GM12878 (cell line): Measurements from ENCODE around the gene MED25. TPM values are rescaled to one million over a fixed set of nuclear protein-coding genes. Genes with fewer than 3 reads are reported as not detected.

Experiments used
- ATAC-seq: fragments of 200-7000 bp; cut with Tn5 transposase; 3 replicates; pipeline ENCODE4 v1.9.1; 2020; ENCODE audit warnings: mild to moderate bottlenecking, moderate library complexity
- BruUV-seq: library from RNA; stranded (reverse); fragments of 400-500 nt; replicated peaks from 2 replicates; lab custom pipeline; 2021; lab: Mats Ljungman, UMichigan
- CTCF ChIA-PET: fragments of 300-600 bp; sonication (Branson Sonifier 250); formaldehyde crosslinking; extraction: SDS; loops from one replicate; lab custom pipeline; 2021; ENCODE audit warnings: inconsistent platforms; lab: Yijun Ruan, JAX
- POLR2A ChIA-PET: fragments of 350-600 bp; formaldehyde crosslinking; extraction: SDS; loops from one replicate; lab custom pipeline; 2021; ENCODE audit warnings: inconsistent platforms; lab: Charles Lee
- RAD21 ChIA-PET: fragments of 300-600 bp; sonication (Branson Sonifier 250); formaldehyde crosslinking; loops from one replicate; lab custom pipeline; 2023; ENCODE audit warnings: antibody characterized with exemption; ENCODE audit not compliant: unreplicated experiment; lab: Charles Lee
- SMC1A ChIA-PET: fragments of 300-600 bp; sonication (Branson Sonifier 250); formaldehyde crosslinking; loops from one replicate; lab custom pipeline; 2023; ENCODE audit not compliant: unreplicated experiment, uncharacterized antibody; lab: Charles Lee
- DNase-seq: peaks from one replicate; pipeline ENCODE4 v3.0.0-alpha.2; 2011; ENCODE audit warnings: low read depth, low spot score
- FAIRE-seq: peaks from 3 replicates; lab custom pipeline; 2011; peaks lifted over from hg19 to GRCh38; lab: Jason Lieb, UNC
- H2AFZ ChIP-seq: 2 replicates; pipeline ENCODE4 v1.6.0; 2011; ENCODE audit warnings: low read depth, low read length, control low read depth; ENCODE audit not compliant: control insufficient read depth
- H3K27ac ChIP-seq: 2 replicates; pipeline ENCODE4 v1.5.1; 2011; ENCODE audit warnings: control low read depth; ENCODE audit not compliant: control insufficient read depth, insufficient read depth
- H3K27me3 ChIP-seq, 2 experiments: replicated peaks in 1 of 2; 2 replicates each; pipeline versions ENCODE4 v1.6.0 to v1.6.1; 2011; ENCODE audit warnings: low read length in 1 of 2; ENCODE audit not compliant: control insufficient read depth in 2 of 2, insufficient read depth in 2 of 2
- H3K36me3 ChIP-seq, 2 experiments: 2 replicates each; pipeline ENCODE4 v1.5.1; 2011; ENCODE audit warnings: low read length in 1 of 2; ENCODE audit not compliant: control insufficient read depth in 2 of 2, insufficient read depth in 2 of 2
- H3K4me1 ChIP-seq: 2 replicates; pipeline ENCODE4 v1.6.1; 2011; ENCODE audit warnings: mild to moderate bottlenecking, low read length, moderate library complexity, mixed read lengths; ENCODE audit not compliant: control insufficient read depth, insufficient read depth
- H3K4me2 ChIP-seq: 2 replicates; pipeline ENCODE4 v1.6.0; 2011; ENCODE audit warnings: control low read depth; ENCODE audit not compliant: control insufficient read depth, insufficient read depth
- H3K4me3 ChIP-seq: fragments of 200-600 bp; sonication (generic); 2 replicates; pipeline ENCODE4 v1.5.1; 2016
- H3K79me2 ChIP-seq: 2 replicates; pipeline ENCODE4 v1.6.0; 2011; ENCODE audit warnings: low read length; ENCODE audit not compliant: control insufficient read depth, insufficient read depth
- H3K9ac ChIP-seq: 2 replicates; pipeline ENCODE4 v1.8.0; 2011; ENCODE audit warnings: low read length, control low read depth, mixed read lengths; ENCODE audit not compliant: control insufficient read depth, insufficient read depth
- H3K9me3 ChIP-seq: replicated peaks from 3 replicates; pipeline ENCODE4 v1.5.1; 2011; ENCODE audit warnings: mild to moderate bottlenecking, low read length; ENCODE audit not compliant: control insufficient read depth, insufficient read depth
- H4K20me1 ChIP-seq: 2 replicates; pipeline ENCODE4 v1.6.0; 2011; ENCODE audit not compliant: control insufficient read depth, insufficient read depth
- PML ChIP-seq: IDR thresholded peaks from 2 replicates; pipeline ENCODE4 v1.6.1; 2012; ENCODE audit warnings: low read length, inconsistent platforms
- RUNX3 ChIP-seq: IDR thresholded peaks from 2 replicates; pipeline ENCODE4 v1.6.1; 2012; ENCODE audit warnings: low read length, inconsistent platforms
- WGBS: methylation state at CpG from one replicate; pipeline ENCODE4 v1.1.6; 2016; ENCODE audit warnings: low lambda C conversion rate; ENCODE audit not compliant: insufficient replicate concordance, insufficient coverage; ENCODE audit errors: missing lambda C conversion rate; 5-methylcytosine and 5-hydroxymethylcytosine counted together
- in situ Hi-C: fragments of 300-500 bp; cut with MboI; formaldehyde crosslinking; loops from 9 replicates; pipeline ENCODE4 v1.14.3; 2018; ENCODE audit warnings: mixed read lengths
- intact Hi-C: fragments of 100-400 bp; cut with micrococcal nuclease; formaldehyde crosslinking; loops from one replicate; pipeline ENCODE4 v1.14.2; 2022; ENCODE audit not compliant: unreplicated experiment
- polyA plus RNA-seq, 11 experiments: library from polyadenylated mRNA; depleted of rRNA in 4 of 11; unstranded in 6 of 11; stranded (reverse) in 5 of 11; fragments of >200 nt; fragmentation: Nextera tagmentation in 4 of 11; fragmentation: Illumina TruSeq in 1 of 11; extraction: Ambion mirVana in 4 of 11; extraction: Trizol in 1 of 11; gene quantifications; 1 replicate in 1 of 11; 2 replicates in 10 of 11; pipeline versions ENCODE4 v1.2.1 to v1.2.3, GENCODE V29; 2011 to 2016; ENCODE audit warnings: inconsistent platforms in 2 of 11, missing spikeins in 2 of 11, low read depth in 1 of 11
- total RNA-seq, 4 experiments: library from RNA; depleted of rRNA in 3 of 4; stranded (reverse); fragments of >200 nt in 3 of 4; fragmentation: Illumina TruSeq in 1 of 4; extraction: Trizol in 1 of 4; gene quantifications; 2 replicates each; pipeline versions ENCODE4 v1.2.1 to v1.2.3, GENCODE V29; 2013 to 2021
- TF ChIP-seq, protein P1 (sequence below): fragments of 450-650 bp; formaldehyde crosslinking; IDR thresholded peaks from 2 replicates; pipeline ENCODE4 v1.5.0; 2022; ENCODE audit warnings: mild to moderate bottlenecking, missing genetic modification characterization
- TF ChIP-seq, protein P2 (sequence below): IDR thresholded peaks from 2 replicates; pipeline ENCODE4 v1.6.1; 2011; ENCODE audit warnings: low read depth, mild to moderate bottlenecking, low read length, moderate library complexity, borderline replicate concordance; ENCODE audit errors: extremely low read depth
- TF ChIP-seq, protein P3 (sequence below): fragments of 450-650 bp; IDR thresholded peaks from 2 replicates; pipeline ENCODE4 v1.6.1; 2017; ENCODE audit warnings: mild to moderate bottlenecking, low read depth, inconsistent platforms; ENCODE audit not compliant: poor library complexity, severe bottlenecking
- TF ChIP-seq, protein P4 (sequence below): IDR thresholded peaks from 2 replicates; pipeline ENCODE4 v1.6.1; 2011; ENCODE audit warnings: mild to moderate bottlenecking, low read depth, low read length, moderate library complexity; ENCODE audit not compliant: insufficient replicate concordance
- TF ChIP-seq, protein P5 (sequence below): IDR thresholded peaks from 2 replicates; pipeline ENCODE4 v1.6.1; 2012; ENCODE audit warnings: low read depth, low read length, improper control_type of control experiment
- TF ChIP-seq, protein P6 (sequence below): fragments of 450-650 bp; IDR thresholded peaks from 2 replicates; pipeline ENCODE4 v1.6.1; 2017; ENCODE audit warnings: borderline replicate concordance

The MED25 gene
- total and polyA plus RNA-seq, 10 of the 15 experiments (the other 5 are each of a cell fraction or from before 2014, with no cell fraction given), result 3.5 to 53.9 (median 17.1) TPM

DNA sequence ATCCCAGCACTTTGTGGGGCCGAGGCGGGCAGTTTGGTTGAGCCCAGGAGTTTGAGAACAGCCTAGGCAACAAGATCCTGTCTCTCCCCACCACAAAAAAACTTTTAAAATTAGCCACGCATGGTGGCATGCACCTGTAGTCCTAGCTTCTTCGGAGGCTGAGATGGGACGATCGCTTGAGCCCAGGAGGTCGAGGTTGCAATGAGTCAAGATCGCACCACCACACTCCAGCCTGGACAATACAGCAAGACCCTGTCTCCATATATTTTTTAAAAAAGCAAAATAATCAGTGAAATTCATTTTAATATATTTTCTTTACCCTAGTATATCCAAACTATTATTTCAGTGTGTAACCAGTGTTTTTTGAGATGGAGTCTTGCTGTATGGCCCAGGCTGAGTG lies 43.1 kb upstream of the MED25 start:
- no peak overlapping the region for H3K4me2 ChIP-seq
- ChIA-PET POLR2A (no interaction called here), SMC1A (no interaction called here), CTCF (no interaction called here), RAD21 (no interaction called here)
- intact Hi-C loops, result no loop called here
- DNase-seq, result no peak
- no peaks in the 10 kb centered on the region; the same call in none of the 2 replicates for H3K79me2 ChIP-seq
- TF ChIP-seq RUNX3, result no peak
- TF ChIP-seq, protein P1, sequence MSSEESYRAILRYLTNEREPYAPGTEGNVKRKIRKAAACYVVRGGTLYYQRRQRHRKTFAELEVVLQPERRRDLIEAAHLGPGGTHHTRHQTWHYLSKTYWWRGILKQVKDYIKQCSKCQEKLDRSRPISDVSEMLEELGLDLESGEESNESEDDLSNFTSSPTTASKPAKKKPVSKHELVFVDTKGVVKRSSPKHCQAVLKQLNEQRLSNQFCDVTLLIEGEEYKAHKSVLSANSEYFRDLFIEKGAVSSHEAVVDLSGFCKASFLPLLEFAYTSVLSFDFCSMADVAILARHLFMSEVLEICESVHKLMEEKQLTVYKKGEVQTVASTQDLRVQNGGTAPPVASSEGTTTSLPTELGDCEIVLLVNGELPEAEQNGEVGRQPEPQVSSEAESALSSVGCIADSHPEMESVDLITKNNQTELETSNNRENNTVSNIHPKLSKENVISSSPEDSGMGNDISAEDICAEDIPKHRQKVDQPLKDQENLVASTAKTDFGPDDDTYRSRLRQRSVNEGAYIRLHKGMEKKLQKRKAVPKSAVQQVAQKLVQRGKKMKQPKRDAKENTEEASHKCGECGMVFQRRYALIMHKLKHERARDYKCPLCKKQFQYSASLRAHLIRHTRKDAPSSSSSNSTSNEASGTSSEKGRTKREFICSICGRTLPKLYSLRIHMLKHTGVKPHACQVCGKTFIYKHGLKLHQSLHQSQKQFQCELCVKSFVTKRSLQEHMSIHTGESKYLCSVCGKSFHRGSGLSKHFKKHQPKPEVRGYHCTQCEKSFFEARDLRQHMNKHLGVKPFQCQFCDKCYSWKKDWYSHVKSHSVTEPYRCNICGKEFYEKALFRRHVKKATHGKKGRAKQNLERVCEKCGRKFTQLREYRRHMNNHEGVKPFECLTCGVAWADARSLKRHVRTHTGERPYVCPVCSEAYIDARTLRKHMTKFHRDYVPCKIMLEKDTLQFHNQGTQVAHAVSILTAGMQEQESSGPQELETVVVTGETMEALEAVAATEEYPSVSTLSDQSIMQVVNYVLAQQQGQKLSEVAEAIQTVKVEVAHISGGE, result no peak
- TF ChIP-seq, protein P2, sequence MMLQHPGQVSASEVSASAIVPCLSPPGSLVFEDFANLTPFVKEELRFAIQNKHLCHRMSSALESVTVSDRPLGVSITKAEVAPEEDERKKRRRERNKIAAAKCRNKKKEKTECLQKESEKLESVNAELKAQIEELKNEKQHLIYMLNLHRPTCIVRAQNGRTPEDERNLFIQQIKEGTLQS, result no peak
- TF ChIP-seq, protein P3, sequence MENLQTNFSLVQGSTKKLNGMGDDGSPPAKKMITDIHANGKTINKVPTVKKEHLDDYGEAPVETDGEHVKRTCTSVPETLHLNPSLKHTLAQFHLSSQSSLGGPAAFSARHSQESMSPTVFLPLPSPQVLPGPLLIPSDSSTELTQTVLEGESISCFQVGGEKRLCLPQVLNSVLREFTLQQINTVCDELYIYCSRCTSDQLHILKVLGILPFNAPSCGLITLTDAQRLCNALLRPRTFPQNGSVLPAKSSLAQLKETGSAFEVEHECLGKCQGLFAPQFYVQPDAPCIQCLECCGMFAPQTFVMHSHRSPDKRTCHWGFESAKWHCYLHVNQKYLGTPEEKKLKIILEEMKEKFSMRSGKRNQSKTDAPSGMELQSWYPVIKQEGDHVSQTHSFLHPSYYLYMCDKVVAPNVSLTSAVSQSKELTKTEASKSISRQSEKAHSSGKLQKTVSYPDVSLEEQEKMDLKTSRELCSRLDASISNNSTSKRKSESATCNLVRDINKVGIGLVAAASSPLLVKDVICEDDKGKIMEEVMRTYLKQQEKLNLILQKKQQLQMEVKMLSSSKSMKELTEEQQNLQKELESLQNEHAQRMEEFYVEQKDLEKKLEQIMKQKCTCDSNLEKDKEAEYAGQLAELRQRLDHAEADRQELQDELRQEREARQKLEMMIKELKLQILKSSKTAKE, result no peak
- TF ChIP-seq, protein P4, sequence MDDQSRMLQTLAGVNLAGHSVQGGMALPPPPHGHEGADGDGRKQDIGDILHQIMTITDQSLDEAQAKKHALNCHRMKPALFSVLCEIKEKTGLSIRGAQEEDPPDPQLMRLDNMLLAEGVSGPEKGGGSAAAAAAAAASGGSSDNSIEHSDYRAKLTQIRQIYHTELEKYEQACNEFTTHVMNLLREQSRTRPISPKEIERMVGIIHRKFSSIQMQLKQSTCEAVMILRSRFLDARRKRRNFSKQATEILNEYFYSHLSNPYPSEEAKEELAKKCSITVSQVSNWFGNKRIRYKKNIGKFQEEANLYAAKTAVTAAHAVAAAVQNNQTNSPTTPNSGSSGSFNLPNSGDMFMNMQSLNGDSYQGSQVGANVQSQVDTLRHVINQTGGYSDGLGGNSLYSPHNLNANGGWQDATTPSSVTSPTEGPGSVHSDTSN, result no peak
- TF ChIP-seq PML, result no peak
- TF ChIP-seq, protein P5, sequence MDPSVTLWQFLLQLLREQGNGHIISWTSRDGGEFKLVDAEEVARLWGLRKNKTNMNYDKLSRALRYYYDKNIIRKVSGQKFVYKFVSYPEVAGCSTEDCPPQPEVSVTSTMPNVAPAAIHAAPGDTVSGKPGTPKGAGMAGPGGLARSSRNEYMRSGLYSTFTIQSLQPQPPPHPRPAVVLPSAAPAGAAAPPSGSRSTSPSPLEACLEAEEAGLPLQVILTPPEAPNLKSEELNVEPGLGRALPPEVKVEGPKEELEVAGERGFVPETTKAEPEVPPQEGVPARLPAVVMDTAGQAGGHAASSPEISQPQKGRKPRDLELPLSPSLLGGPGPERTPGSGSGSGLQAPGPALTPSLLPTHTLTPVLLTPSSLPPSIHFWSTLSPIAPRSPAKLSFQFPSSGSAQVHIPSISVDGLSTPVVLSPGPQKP, result no peak
- TF ChIP-seq, protein P6, sequence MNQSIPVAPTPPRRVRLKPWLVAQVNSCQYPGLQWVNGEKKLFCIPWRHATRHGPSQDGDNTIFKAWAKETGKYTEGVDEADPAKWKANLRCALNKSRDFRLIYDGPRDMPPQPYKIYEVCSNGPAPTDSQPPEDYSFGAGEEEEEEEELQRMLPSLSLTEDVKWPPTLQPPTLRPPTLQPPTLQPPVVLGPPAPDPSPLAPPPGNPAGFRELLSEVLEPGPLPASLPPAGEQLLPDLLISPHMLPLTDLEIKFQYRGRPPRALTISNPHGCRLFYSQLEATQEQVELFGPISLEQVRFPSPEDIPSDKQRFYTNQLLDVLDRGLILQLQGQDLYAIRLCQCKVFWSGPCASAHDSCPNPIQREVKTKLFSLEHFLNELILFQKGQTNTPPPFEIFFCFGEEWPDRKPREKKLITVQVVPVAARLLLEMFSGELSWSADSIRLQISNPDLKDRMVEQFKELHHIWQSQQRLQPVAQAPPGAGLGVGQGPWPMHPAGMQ, result no peak
- H3K27ac ChIP-seq, result no peak overlapping the region
- no peak overlapping the region for H2AFZ ChIP-seq
- H3K9me3 ChIP-seq, result no peaks in the 10 kb centered on the region
- H3K36me3 ChIP-seq, result peaks cover 0 to 2% of the 10 kb centered on the region in 2 experiments; a peak in 2 of 4 replicates
- FAIRE-seq, result no peak
- no TSS peak for BruUV-seq
- no peaks in the 10 kb centered on the region for H3K27me3 ChIP-seq
- H3K4me3 ChIP-seq, result no peak overlapping the region
- in situ Hi-C loops, result no loop called here
- H3K9ac ChIP-seq, result no peak overlapping the region
- H3K4me1 ChIP-seq, result peaks cover 6% of the 10 kb centered on the region
- 98% methylated on average over 8 of the region's 8 CpGs for WGBS
- H4K20me1 ChIP-seq, result no peaks in the 10 kb centered on the region
- no peak for ATAC-seq
